GM21717 (cell line): ENCODE measurements around the gene A1BG.

Source experiments
- ATAC-seq: cut with Tn5 transposase; IDR thresholded peaks from one replicate; pipeline ENCODE4 v1.9.1; 2021; ENCODE audit warnings: mild to moderate bottlenecking, moderate library complexity; ENCODE audit not compliant: unreplicated experiment

The A1BG gene

GRCh38 chr19:58305065-58305931 lies 48.0 kb downstream of the A1BG start, which contains the start of gene ERVK3-1:
Gene ERVK3-1 (plus strand): TSS chr19:58305377. CDS start chr19:58312169, 6,792 bp downstream.
- peak; percentile 82 for ATAC-seq

GRCh38 chr19:58304748-58305064 lies 48.6 kb downstream of the A1BG start:
- ATAC-seq, result peak; percentile 14

GRCh38 chr19:58304255-58304654 lies 49.0 kb downstream of the A1BG start:
- ATAC-seq, result no peak

GRCh38 chr19:58300620-58301019 lies 52.7 kb downstream of the A1BG start:
- ATAC-seq, result no peak

GRCh38 chr19:58296104-58296503 lies 57.2 kb downstream of the A1BG start:
- ATAC-seq, result no peak
